Lower leg skin (tissue), 4 donors: ENCODE data around the gene SCAF4. TPM values are rescaled to one million over a fixed set of nuclear protein-coding genes. Genes with fewer than 3 reads are reported as not detected.

ENCODE experiments used
- DNase-seq, 2 donors: peaks; one replicate each; pipeline ENCODE4 v3.0.0-alpha.2; 2019; ENCODE audit warnings: low spot score in 2 of 2
- H3K4me3 ChIP-seq: fragments of 200-600 bp; sonication (generic); 2 replicates; pipeline ENCODE4 v1.5.1; 2017; ENCODE audit warnings: mild to moderate bottlenecking, low read depth; ENCODE audit not compliant: poor library complexity, severe bottlenecking
- POLR2A ChIP-seq, 2 donors: fragments of 450-650 bp; IDR thresholded peaks; one replicate each; pipeline ENCODE4 v1.6.1; 2016 to 2017; ENCODE audit warnings: antibody characterized with exemption in 2 of 2, mild to moderate bottlenecking in 1 of 2, moderate library complexity in 1 of 2
- WGBS, 2 donors: methylation state at CpG; one replicate each; pipeline ENCODE4 v1.1.5; 2018; 5-methylcytosine and 5-hydroxymethylcytosine counted together
- intact Hi-C: fragments of 100-400 bp; cut with DNase I; formaldehyde crosslinking; loops from one replicate; pipeline ENCODE4 v1.15.0; 2023; ENCODE audit warnings: low total_unique reads
- total RNA-seq, 4 donors: library from RNA; depleted of rRNA; stranded (reverse); fragments of >200 nt; gene quantifications; one replicate each; pipeline ENCODE4 v1.1.0, GENCODE V29; 2016
- TF ChIP-seq, protein P1 (sequence below), 3 donors: fragments of 450-650 bp; IDR thresholded peaks; one replicate each; pipeline ENCODE4 v1.5.1; 2016; ENCODE audit warnings: antibody characterized with exemption in 3 of 3, mild to moderate bottlenecking in 3 of 3, moderate library complexity in 2 of 3

The SCAF4 gene
- total RNA-seq, 4 donors from 2014 or later: 11.8 to 30.8 (median 16.5) TPM

DNA sequence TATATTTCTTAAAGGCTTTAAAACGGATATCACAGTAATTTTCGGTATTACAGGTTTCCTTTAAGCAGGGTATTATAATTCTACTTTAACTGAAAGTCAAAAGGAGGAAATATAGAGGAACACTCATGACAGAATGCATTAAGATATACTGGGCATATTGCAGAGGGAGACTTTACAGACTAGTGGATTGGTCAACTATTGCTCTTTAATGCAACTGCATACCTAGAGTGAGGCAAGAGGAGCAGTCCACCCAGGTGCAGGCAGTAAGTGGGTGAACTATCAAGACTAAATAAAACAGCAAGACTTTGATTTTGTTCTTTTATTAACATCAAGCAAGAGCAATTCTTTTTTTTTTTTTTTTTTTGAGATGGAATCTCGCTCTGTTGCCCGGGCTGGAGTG lies 10.5 kb downstream of the SCAF4 start:
- no peak for DNase-seq
- WGBS, 2 donors: 79 to 80% methylated on average over 4 of the region's 4 CpGs
- TF ChIP-seq, protein P1, sequence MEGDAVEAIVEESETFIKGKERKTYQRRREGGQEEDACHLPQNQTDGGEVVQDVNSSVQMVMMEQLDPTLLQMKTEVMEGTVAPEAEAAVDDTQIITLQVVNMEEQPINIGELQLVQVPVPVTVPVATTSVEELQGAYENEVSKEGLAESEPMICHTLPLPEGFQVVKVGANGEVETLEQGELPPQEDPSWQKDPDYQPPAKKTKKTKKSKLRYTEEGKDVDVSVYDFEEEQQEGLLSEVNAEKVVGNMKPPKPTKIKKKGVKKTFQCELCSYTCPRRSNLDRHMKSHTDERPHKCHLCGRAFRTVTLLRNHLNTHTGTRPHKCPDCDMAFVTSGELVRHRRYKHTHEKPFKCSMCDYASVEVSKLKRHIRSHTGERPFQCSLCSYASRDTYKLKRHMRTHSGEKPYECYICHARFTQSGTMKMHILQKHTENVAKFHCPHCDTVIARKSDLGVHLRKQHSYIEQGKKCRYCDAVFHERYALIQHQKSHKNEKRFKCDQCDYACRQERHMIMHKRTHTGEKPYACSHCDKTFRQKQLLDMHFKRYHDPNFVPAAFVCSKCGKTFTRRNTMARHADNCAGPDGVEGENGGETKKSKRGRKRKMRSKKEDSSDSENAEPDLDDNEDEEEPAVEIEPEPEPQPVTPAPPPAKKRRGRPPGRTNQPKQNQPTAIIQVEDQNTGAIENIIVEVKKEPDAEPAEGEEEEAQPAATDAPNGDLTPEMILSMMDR (IDR thresholded peaks at IDR 0.05): no peak
- no peak for TF ChIP-seq POLR2A (IDR thresholded peaks at IDR 0.05)
- no peak overlapping the region for H3K4me3 ChIP-seq
- intact Hi-C loops: no loop called here

DNA sequence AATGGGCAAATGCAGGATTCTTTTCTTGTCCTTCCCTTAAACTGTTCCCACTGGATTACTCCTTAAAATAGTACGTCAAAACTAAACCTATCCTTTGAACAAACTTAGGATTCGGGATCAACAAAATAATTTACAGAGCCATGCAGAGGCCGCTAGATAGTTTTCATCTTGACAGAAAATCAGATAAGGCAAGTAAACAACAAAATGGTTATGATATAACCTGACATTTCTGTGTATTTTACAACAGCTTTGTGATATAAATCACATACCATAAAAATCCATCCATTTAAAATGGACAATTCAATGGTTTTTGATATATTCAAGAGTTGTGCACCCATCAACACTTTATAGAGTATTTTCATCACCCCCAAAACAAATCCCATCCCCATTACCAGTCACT lies 11.2 kb downstream of the SCAF4 start:
- 86 to 89% methylated on average over 3 of the region's 3 CpGs for WGBS, 2 donors

DNA sequence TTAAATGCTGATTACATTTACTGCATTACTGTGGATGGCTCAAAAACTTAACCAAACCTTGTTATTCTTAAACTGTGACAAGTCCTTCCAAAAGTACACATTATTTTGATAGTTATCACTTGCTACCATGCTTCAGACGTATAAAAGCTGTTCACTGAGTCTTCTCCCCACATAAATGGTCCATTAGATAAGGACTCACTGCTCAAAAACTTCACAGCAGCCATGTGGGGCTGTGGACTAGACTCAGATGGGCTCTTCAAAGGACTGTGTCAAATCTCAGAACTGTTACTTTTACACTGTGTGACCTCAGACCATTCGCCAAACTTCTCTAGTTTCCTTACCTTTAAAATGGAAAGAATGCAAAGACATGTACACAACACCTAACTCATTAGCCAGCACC lies 11.6 kb downstream of the SCAF4 start:
- TF ChIP-seq, protein P1 (IDR thresholded peaks at IDR 0.05): no peak
- TF ChIP-seq POLR2A (IDR thresholded peaks at IDR 0.05): no peak
- no peak overlapping the region for H3K4me3 ChIP-seq
- no peak for DNase-seq
- WGBS, 2 donors: 63% methylated on average over 2 of the region's 2 CpGs
- intact Hi-C loops: no loop called here

More for the DNA sequence above, 11.2 kb downstream of the SCAF4 start:
- no peak overlapping the region for H3K4me3 ChIP-seq
- intact Hi-C loops: no loop called here
- TF ChIP-seq POLR2A (IDR thresholded peaks at IDR 0.05): no peak
- TF ChIP-seq, protein P1 (IDR thresholded peaks at IDR 0.05): no peak
- no peak for DNase-seq

DNA sequence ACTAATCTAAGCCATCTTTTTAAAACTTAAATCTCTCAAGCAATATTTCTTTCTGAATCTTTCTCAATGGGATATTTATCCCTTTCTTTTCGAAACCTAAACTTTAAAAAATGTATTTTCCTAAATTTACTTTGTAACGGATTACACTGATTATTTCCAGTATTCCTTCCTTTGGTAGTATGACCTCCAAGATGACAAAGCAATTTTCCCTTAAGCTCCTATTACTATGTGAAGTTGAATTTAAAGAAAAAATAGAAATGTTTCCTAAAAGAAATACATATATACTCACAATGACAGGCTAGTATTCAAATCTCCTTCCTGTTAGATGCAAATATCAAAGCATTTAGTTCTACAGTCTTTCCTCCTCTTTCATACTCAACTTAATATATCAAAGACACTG lies 15.8 kb downstream of the SCAF4 start:
- no peak for TF ChIP-seq POLR2A (IDR thresholded peaks at IDR 0.05)
- TF ChIP-seq, protein P1 (IDR thresholded peaks at IDR 0.05): no peak
- no peak for DNase-seq
- 75 to 79% methylated on average over 2 of the region's 2 CpGs for WGBS, 2 donors
- intact Hi-C loops: no loop called here
- H3K4me3 ChIP-seq: no peak overlapping the region

DNA sequence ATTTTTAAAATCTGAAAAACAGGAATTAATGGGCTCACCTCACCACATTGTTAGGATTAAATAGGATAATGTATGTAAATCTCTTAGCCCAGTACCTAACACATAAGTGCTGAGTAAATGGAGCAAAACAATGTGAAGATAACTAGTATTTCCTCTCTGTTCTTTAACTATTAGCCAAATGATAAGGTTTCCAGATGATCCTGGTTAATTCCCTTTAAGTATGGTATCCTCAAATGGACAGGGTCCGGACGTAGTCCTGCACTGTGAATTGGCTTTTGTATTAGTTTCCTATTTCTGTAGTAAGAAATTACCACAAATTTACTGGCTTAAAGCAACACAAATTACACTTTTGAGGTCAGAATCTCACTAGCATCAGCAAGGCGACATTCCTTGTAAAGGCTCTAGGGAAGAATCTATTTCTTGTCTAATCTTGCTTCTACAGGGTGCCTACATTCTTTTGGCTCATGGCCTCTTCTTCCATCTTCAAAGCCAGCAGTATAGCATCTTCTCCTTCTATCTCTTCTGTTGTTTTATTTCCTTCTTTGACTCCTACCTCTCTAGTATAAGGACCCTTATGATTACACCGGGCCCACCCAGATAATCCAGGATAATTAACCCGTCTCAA lies 17.1 kb downstream of the SCAF4 start:
- no peak for TF ChIP-seq POLR2A (IDR thresholded peaks at IDR 0.05)
- TF ChIP-seq, protein P1 (IDR thresholded peaks at IDR 0.05): no peak
- intact Hi-C loops: no loop called here
- H3K4me3 ChIP-seq: no peak overlapping the region
- WGBS, 2 donors: 84 to 85% methylated on average over 5 of the region's 5 CpGs
- DNase-seq: no peak
